Adrenal gland (tissue), 5 donors: Measurements from ENCODE around the gene CIAO3.

Experiments
- POLR2A ChIP-seq, 2 donors: fragments of 450-650 bp; IDR thresholded peaks; one replicate each; pipeline ENCODE4 v1.6.1; 2017; ENCODE audit warnings: antibody characterized with exemption in 2 of 2, mild to moderate bottlenecking in 2 of 2, moderate library complexity in 1 of 2
- TF ChIP-seq, protein P1 (sequence below), 6 experiments: fragments of 450-650 bp in 4 of 6; fragments of 200-600 bp in 2 of 6; sonication (generic) in 1 of 6; IDR thresholded peaks; 1 replicate in 5 of 6; 2 replicates in 1 of 6; pipeline versions ENCODE4 v1.5.1 to v1.8.0; 2016 to 2021; ENCODE audit warnings: antibody characterized with exemption in 6 of 6, mild to moderate bottlenecking in 2 of 6, moderate library complexity in 1 of 6
- donor health status: DM: no; HTN: no; CAD: no.

DNA sequence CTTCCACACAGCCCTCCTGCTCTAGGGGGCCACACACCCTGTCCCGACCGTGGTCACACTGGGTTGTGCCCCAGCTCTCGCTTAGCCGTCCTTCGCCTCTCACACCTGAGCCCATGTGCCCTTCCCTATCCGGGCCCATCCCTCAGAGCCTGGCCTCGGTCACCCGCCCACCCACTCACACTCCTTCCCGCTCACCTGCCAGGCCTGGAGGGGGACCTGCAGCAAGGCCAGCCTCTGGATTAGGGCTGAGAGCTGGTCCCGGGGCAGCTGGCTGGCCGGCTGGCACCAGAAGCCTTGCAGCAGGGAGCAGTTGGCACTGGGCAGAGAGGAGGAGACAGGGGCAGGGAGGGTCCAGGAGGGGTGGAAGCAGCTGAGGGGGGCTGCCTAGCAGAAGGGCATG, 37.6 kb upstream of the CIAO3 start:
- TF ChIP-seq, protein P1, sequence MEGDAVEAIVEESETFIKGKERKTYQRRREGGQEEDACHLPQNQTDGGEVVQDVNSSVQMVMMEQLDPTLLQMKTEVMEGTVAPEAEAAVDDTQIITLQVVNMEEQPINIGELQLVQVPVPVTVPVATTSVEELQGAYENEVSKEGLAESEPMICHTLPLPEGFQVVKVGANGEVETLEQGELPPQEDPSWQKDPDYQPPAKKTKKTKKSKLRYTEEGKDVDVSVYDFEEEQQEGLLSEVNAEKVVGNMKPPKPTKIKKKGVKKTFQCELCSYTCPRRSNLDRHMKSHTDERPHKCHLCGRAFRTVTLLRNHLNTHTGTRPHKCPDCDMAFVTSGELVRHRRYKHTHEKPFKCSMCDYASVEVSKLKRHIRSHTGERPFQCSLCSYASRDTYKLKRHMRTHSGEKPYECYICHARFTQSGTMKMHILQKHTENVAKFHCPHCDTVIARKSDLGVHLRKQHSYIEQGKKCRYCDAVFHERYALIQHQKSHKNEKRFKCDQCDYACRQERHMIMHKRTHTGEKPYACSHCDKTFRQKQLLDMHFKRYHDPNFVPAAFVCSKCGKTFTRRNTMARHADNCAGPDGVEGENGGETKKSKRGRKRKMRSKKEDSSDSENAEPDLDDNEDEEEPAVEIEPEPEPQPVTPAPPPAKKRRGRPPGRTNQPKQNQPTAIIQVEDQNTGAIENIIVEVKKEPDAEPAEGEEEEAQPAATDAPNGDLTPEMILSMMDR (IDR thresholded peaks at IDR 0.05): no peak
- no peak for TF ChIP-seq POLR2A (IDR thresholded peaks at IDR 0.05)
